PC-3 (cell line): ENCODE results near the gene TATDN3. TPM values are rescaled to one million over a fixed set of nuclear protein-coding genes. Genes with fewer than 3 reads are reported as not detected.

Experiments
- ATAC-seq: fragments of 200-7000 bp; cut with Tn5 transposase; 2 replicates; pipeline ENCODE4 v1.9.1; 2020; ENCODE audit warnings: mild to moderate bottlenecking, moderate library complexity
- BruUV-seq: library from RNA; stranded (reverse); fragments of 400-500 nt; replicated peaks from 2 replicates; lab custom pipeline; 2021; lab: Mats Ljungman, UMichigan
- CTCF ChIA-PET: fragments of 300-600 bp; sonication (Branson Sonifier 250); formaldehyde crosslinking; loops from one replicate; lab custom pipeline; 2022; ENCODE audit warnings: antibody characterized with exemption; lab: Charles Lee
- POLR2A ChIA-PET: fragments of 300-600 bp; sonication (Branson Sonifier 250); formaldehyde crosslinking; loops from one replicate; lab custom pipeline; 2022; ENCODE audit warnings: antibody characterized with exemption; ENCODE audit not compliant: unreplicated experiment; lab: Charles Lee
- DNase-seq: peaks from one replicate; pipeline ENCODE4 v3.0.0-alpha.2; 2015
- H2AFZ ChIP-seq: fragments of 300-600 bp; sonication (generic); 2 replicates; pipeline ENCODE4 v1.6.0; 2016; ENCODE audit warnings: antibody characterized with exemption, low read length
- H3F3A ChIP-seq: fragments of 300-600 bp; sonication (generic); one replicate; pipeline ENCODE4 v1.6.0; 2017; ENCODE audit warnings: antibody characterized with exemption, low read length, control low read depth, mild to moderate bottlenecking; ENCODE audit not compliant: unreplicated experiment
- H3K27ac ChIP-seq: fragments of 300-600 bp; sonication (generic); 2 replicates; pipeline ENCODE4 v1.5.1; 2016; ENCODE audit warnings: mild to moderate bottlenecking, low read length
- H3K27me3 ChIP-seq: fragments of 300-600 bp; sonication (generic); 2 replicates; pipeline ENCODE4 v1.6.1; 2016; ENCODE audit warnings: low read length, mixed read lengths
- H3K36me3 ChIP-seq: fragments of 300-600 bp; sonication (generic); 2 replicates; pipeline ENCODE4 v1.6.1; 2016; ENCODE audit warnings: low read depth, mixed run types, low read length, mixed read lengths
- H3K4me1 ChIP-seq: fragments of 300-600 bp; sonication (generic); 2 replicates; pipeline ENCODE4 v1.5.1; 2016; ENCODE audit warnings: low read length; ENCODE audit not compliant: insufficient read depth
- H3K4me2 ChIP-seq: fragments of 300-600 bp; sonication (generic); 2 replicates; pipeline ENCODE4 v1.6.0; 2016; ENCODE audit warnings: low read length
- H3K4me3 ChIP-seq: fragments of 300-600 bp; sonication (generic); 2 replicates; pipeline ENCODE4 v1.5.1; 2016; ENCODE audit warnings: mild to moderate bottlenecking, low read length, mixed read lengths
- H3K79me2 ChIP-seq: fragments of 300-600 bp; sonication (generic); 2 replicates; pipeline ENCODE4 v1.6.1; 2017; ENCODE audit warnings: low read length, mixed read lengths
- H3K9ac ChIP-seq: fragments of 300-600 bp; sonication (generic); 2 replicates; pipeline ENCODE4 v1.6.0; 2016; ENCODE audit warnings: mild to moderate bottlenecking, low read length
- H3K9me2 ChIP-seq: fragments of 300-600 bp; sonication (generic); replicated peaks from 2 replicates; pipeline ENCODE4 v1.6.1; 2016; ENCODE audit warnings: mixed run types, low read length, mixed read lengths
- H3K9me3 ChIP-seq: fragments of 300-600 bp; sonication (generic); 2 replicates; pipeline ENCODE4 v1.6.1; 2016; ENCODE audit warnings: low read length, mixed read lengths
- H4K20me1 ChIP-seq: fragments of 300-600 bp; sonication (generic); 2 replicates; pipeline ENCODE4 v1.6.1; 2016; ENCODE audit warnings: low read length, mixed read lengths
- EZH2 ChIP-seq: fragments of 300-600 bp; sonication (generic); IDR thresholded peaks from one replicate; pipeline ENCODE4 v1.6.1; 2017; ENCODE audit warnings: antibody characterized with exemption, mild to moderate bottlenecking, low read length; ENCODE audit not compliant: unreplicated experiment
- EZH2phosphoT487 ChIP-seq: fragments of 300-600 bp; sonication (generic); IDR thresholded peaks from 2 replicates; pipeline ENCODE4 v1.6.1; 2018; ENCODE audit warnings: mild to moderate bottlenecking, antibody characterized with exemption, low read length, borderline replicate concordance
- intact Hi-C: fragments of 100-400 bp; cut with micrococcal nuclease; formaldehyde crosslinking; loops from 2 replicates; pipeline ENCODE4 v1.9.0; 2023
- total RNA-seq: library from RNA; depleted of rRNA; stranded (reverse); fragments of >200 nt; gene quantifications from 2 replicates; pipeline ENCODE4 v1.2.3, GENCODE V29; 2014
- TF ChIP-seq, protein P1 (sequence below): fragments of 300-600 bp; sonication (generic); conservative IDR thresholded peaks from 2 replicates; pipeline ENCODE4 v1.5.1; 2017; ENCODE audit warnings: antibody characterized with exemption, low read depth, mild to moderate bottlenecking, low read length

TATDN3 gene
- total RNA-seq, 1 experiment from 2014 or later, result 12.7 TPM

DNA sequence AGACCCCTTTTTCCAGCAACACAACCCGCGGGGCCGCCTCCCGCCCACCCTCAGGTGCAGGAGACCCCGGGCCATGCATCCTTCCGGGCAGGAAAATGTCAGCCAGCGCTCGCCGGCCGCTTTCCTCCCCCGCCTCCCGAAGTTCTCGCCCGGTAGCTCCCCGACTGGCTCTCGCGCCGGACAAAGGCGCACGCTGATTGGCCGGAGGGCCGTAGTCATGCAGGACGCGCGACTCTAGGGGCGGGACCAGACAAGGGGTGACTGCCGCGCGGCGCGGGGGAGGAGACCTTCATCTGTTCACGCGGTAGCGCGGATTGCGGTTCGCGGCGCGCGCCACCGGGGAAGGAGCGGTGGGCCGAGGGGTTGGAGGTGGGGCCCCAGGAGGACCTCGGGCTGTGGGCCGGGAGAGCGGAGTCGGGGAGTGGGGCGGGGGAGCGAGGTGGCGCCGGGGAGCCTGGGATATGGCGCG lies 66.3 kb downstream of the TATDN3 start, which contains the start of gene FLVCR1:
FLVCR1 (plus strand) TSS at position 284 of the 469 bp plus-strand sequence; CDS start at position 462, 178 bp downstream.
- ChIA-PET POLR2A (interaction anchor here (0.6 to 1.0 kb wide), 9 partner anchors 9 to 1138 kb away, joined by 3 to 12 read pairs (median 4); partner anchors contain the start of gene SPATA45), CTCF (no interaction called here)
- BruUV-seq, result no TSS peak
- H4K20me1 ChIP-seq, result peaks cover 17% of the 10 kb centered on the region
- no peaks in the 10 kb centered on the region for H3K27me3 ChIP-seq
- H3K9ac ChIP-seq, result peak within 1 kb of the TSS; percentile 84
- H3K79me2 ChIP-seq, result peaks cover 55% of the 10 kb centered on the region
- H2AFZ ChIP-seq, result peak within 1 kb of the TSS; percentile 83
- H3K9me3 ChIP-seq, result no peaks in the 10 kb centered on the region
- H3K4me3 ChIP-seq, result peak within 1 kb of the TSS; percentile 92
- DNase-seq (peak; percentile 98), ATAC-seq (peak; percentile 92)
- H3K4me1 ChIP-seq, result peaks cover 31% of the 10 kb centered on the region
- H3K36me3 ChIP-seq, result peaks cover 13% of the 10 kb centered on the region
- H3K4me2 ChIP-seq, result peak within 1 kb of the TSS; percentile 91
- intact Hi-C loops, result loop anchor here (1.0 to 5.0 kb wide), 5 partner anchors 67 to 209 kb away; partner anchors contain the start of genes ANGEL2, NSL1, TATDN3 and VASH2
- TF ChIP-seq EZH2phosphoT487 (no peak), EZH2 (no peak)
- TF ChIP-seq, protein P1, sequence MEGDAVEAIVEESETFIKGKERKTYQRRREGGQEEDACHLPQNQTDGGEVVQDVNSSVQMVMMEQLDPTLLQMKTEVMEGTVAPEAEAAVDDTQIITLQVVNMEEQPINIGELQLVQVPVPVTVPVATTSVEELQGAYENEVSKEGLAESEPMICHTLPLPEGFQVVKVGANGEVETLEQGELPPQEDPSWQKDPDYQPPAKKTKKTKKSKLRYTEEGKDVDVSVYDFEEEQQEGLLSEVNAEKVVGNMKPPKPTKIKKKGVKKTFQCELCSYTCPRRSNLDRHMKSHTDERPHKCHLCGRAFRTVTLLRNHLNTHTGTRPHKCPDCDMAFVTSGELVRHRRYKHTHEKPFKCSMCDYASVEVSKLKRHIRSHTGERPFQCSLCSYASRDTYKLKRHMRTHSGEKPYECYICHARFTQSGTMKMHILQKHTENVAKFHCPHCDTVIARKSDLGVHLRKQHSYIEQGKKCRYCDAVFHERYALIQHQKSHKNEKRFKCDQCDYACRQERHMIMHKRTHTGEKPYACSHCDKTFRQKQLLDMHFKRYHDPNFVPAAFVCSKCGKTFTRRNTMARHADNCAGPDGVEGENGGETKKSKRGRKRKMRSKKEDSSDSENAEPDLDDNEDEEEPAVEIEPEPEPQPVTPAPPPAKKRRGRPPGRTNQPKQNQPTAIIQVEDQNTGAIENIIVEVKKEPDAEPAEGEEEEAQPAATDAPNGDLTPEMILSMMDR, result no peak
- peak within 1 kb of the TSS; percentile 37 for H3K27ac ChIP-seq
- H3F3A ChIP-seq, result no peaks in the 10 kb centered on the region
- no peaks in the 10 kb centered on the region for H3K9me2 ChIP-seq

GRCh38 chr1:212858461-212859265 lies 67.0 kb downstream of the TATDN3 start:
- H3K4me2 ChIP-seq, result peak overlapping the region; percentile 91
- peaks cover 31% of the 10 kb centered on the region for H3K4me1 ChIP-seq
- peak overlapping the region; percentile 30 for H3K27ac ChIP-seq
- peaks cover 60% of the 10 kb centered on the region for H3K79me2 ChIP-seq
- peak overlapping the region; percentile 84 for H3K9ac ChIP-seq
- no peaks in the 10 kb centered on the region for H3K9me3 ChIP-seq
- peak; percentile 33 for ATAC-seq
- ChIA-PET POLR2A (interaction anchor here (0.7 to 1.0 kb wide), 4 partner anchors 32 to 1138 kb away, joined by 3 to 12 read pairs (median 6); no protein-coding TSS in a partner anchor), CTCF (no interaction called here)
- DNase-seq, result peak; percentile 47
- H4K20me1 ChIP-seq, result peaks cover 17% of the 10 kb centered on the region
- peaks cover 15% of the 10 kb centered on the region for H3K36me3 ChIP-seq
- intact Hi-C loops, result loop anchor here (1.0 to 5.0 kb wide), 5 partner anchors 67 to 209 kb away; partner anchors contain the start of genes ANGEL2, NSL1, TATDN3 and VASH2
- no peaks in the 10 kb centered on the region for H3K27me3 ChIP-seq
- H3K9me2 ChIP-seq, result no peaks in the 10 kb centered on the region
- H2AFZ ChIP-seq, result peak overlapping the region; percentile 83
- TF ChIP-seq EZH2phosphoT487 (no peak), EZH2 (no peak)
- TF ChIP-seq, protein P1, result no peak
- H3K4me3 ChIP-seq, result peak overlapping the region; percentile 92
- H3F3A ChIP-seq, result no peaks in the 10 kb centered on the region
- TSS peak; percentile 29 for BruUV-seq
